ENCODE measurements around the gene SYTL3. TPM values are rescaled to one million over a fixed set of nuclear protein-coding genes. Genes with fewer than 3 reads are reported as not detected.
"Not testable (repeated sequence)": the region's sequence is repeated elsewhere in the genome, so short reads cannot be mapped to it uniquely, and the experiment has no call there.

Gene SYTL3
- total RNA-seq, 2 donors from 2014 or later, result 4.2 to 5.6 TPM

GRCh38 chr6:158645064-158646022 is 4.5 kb upstream of the SYTL3 start:
- peak overlapping the region; percentile 98 to 100 for H3K27ac ChIP-seq
- H3K4me1 ChIP-seq, result peaks cover 0 to 62% of the 10 kb centered on the region in 2 donors
- no peaks in the 10 kb centered on the region for H3K9me3 ChIP-seq
- peak overlapping the region; percentile 71 to 99 for H3K4me3 ChIP-seq
- H3K27me3 ChIP-seq, result no peaks in the 10 kb centered on the region
- no peak for DNase-seq (ENCODE audit: low spot score)
- TF ChIP-seq CTCF (IDR thresholded peaks at IDR 0.05), result no peak
- no peaks in the 10 kb centered on the region for H3K36me3 ChIP-seq

DNA sequence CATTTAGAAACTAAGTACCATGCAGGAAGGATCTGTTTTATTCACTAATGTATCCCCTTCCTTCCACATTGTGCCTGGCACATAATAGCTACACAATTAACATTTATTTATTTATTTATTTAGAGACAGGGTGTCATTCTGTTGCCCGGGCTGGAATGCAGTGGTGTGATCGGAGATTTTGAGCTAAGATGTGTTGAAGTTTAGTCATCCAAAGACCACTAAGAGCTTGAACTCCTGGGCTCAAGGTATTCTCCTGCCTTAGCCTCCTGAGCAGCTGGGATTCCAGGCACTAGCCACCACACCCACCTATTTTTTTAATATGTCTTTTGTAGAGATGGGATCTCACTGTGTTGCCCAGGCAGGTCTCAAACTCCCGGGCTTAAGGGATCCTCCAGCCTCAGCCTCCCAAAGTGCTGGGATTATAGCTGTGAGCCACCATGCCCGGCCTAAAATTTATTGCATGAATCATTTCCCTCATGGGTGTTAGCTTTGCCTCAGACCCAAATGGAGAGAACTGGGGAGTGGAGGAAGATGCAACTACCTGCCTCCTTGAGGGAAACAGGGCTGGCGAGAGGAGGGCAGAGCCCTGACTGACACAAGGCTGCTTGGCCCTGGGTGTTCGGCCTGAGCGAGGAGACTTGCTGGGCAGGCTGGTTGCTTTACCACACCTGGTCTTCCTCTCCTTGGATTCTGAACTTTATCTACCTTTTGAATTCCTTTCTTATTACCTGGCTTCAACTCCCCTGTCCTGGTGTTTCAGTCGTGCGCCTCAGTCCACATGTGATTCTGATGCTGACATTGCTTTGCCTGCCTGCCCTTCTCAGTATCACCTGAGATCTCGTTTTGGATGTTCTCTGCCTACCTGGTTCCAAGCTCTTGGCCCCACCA is 3.6 kb upstream of the SYTL3 start:
- H3K36me3 ChIP-seq, result no peaks in the 10 kb centered on the region
- peak; percentile 54 for DNase-seq (ENCODE audit: low spot score)
- no peak overlapping the region for H3K4me3 ChIP-seq
- no peak overlapping the region for H3K27ac ChIP-seq
- H3K27me3 ChIP-seq, result no peaks in the 10 kb centered on the region
- no peaks in the 10 kb centered on the region for H3K9me3 ChIP-seq
- H3K4me1 ChIP-seq, result peaks cover 0 to 54% of the 10 kb centered on the region in 2 donors
- TF ChIP-seq CTCF (IDR thresholded peaks at IDR 0.05), result no peak

GRCh38 chr6:158647501-158647900 is 2.4 kb upstream of the SYTL3 start:
- peak overlapping the region in 1 of 2 donors; percentile 70 for H3K27ac ChIP-seq

GRCh38 chr6:158648682-158649131 is 1.1 kb upstream of the SYTL3 start:
- Histone ChIP-seq H3K4me3 (no peak overlapping the region), H3K27me3 (no peaks in the 10 kb centered on the region), H3K36me3 (no peaks in the 10 kb centered on the region), H3K4me1 (peaks cover 0 to 33% of the 10 kb centered on the region in 2 donors), H3K9me3 (no peaks in the 10 kb centered on the region), H3K27ac (peak overlapping the region; percentile 52 to 70)
- no peak for TF ChIP-seq CTCF (IDR thresholded peaks at IDR 0.05)
- DNase-seq (ENCODE audit: low spot score), result peak; percentile 56

More at GRCh38 chr6:158647501-158647900, 2.4 kb upstream of the SYTL3 start:
- no peaks in the 10 kb centered on the region for H3K9me3 ChIP-seq
- H3K4me3 ChIP-seq, result no peak overlapping the region
- H3K4me1 ChIP-seq, result peaks cover 0 to 42% of the 10 kb centered on the region in 2 donors
- DNase-seq (ENCODE audit: low spot score), result no peak
- no peak for TF ChIP-seq CTCF (IDR thresholded peaks at IDR 0.05)
- H3K27me3 ChIP-seq, result no peaks in the 10 kb centered on the region
- no peaks in the 10 kb centered on the region for H3K36me3 ChIP-seq

DNA sequence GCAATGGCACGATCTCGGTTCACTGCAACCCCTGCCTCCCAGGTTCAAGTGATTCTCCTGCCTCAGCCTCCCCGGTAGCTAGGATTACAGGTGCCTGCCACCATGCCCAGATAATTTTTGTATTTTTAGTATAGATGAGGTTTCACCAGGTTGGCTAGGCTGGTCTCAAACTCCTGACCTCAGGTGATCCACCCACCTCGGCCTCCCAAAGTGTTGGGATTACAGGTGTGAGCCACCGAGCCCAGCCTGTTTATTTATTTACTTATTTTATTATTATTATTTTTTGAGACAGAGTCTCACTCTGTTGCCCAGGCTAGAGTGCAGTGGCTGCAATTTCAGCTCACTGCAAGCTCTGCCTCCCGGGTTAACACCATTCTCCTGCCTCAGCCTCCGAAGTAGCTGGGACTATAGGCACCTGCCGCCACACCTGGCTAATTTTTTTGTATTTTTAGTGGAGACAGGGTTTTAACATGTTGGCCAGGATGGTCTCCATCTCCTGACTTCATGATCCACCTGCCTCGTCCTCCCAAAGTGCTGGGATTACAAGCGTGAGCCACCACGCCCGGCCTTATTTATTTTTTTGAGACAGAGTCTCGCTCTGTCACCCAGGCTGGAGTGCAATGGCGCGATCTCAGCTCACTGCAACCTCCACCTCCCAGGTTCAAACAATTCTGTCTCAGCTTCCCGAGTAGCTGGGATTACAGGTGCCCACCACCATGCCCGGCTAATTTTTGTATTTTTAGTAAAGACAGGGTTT is 2.3 kb downstream of the SYTL3 start:
- not testable (repeated sequence) for H3K27ac ChIP-seq, H3K4me3 ChIP-seq, H3K27me3 ChIP-seq, H3K36me3 ChIP-seq, H3K9me3 ChIP-seq
- peak; percentile 36 for DNase-seq (ENCODE audit: low spot score)
- peaks cover 0 to 42% of the 10 kb centered on the region in 2 donors for H3K4me1 ChIP-seq
